Measurements from ENCODE around the gene FLOT1.

DNA sequence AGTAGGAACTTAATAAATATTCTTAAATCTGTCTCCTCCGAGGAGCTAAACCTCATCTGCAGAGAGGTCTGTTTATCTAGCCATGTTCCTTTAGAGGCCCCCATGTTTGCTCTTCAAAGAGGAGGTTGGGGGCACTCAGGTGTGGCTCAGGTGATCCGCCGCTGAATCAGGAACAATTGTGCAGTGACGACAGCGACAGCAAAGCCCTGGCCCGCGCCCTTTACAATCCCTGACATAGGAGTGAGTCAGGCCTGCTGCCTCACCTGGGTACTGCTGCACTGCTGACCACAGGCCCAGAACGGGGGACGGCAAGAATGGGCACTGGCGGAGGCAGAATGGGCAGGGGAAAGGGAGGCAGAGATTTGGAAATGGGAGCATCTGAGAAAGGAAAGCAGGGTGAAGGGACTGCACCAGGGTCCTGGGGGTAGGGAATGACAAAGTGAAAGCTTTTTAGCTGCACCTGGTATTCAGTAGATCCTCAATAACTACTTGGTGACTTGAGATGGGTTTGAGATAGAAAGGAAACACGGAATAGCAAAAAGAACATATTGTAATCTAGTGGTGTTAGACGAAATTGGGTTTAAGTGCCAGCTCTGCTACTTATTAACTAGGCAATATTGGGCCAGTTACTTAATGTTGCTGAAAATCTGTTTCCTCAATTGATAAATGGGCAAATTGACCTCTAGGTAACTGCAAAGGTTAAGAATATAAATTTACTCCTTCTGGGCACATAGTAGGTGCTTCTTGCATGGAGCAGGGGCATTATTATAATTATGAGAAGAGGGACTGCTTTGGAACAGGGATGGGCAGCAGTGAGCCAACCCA, 7.3 kb upstream of the FLOT1 start:
- TF ChIP-seq, protein P1, sequence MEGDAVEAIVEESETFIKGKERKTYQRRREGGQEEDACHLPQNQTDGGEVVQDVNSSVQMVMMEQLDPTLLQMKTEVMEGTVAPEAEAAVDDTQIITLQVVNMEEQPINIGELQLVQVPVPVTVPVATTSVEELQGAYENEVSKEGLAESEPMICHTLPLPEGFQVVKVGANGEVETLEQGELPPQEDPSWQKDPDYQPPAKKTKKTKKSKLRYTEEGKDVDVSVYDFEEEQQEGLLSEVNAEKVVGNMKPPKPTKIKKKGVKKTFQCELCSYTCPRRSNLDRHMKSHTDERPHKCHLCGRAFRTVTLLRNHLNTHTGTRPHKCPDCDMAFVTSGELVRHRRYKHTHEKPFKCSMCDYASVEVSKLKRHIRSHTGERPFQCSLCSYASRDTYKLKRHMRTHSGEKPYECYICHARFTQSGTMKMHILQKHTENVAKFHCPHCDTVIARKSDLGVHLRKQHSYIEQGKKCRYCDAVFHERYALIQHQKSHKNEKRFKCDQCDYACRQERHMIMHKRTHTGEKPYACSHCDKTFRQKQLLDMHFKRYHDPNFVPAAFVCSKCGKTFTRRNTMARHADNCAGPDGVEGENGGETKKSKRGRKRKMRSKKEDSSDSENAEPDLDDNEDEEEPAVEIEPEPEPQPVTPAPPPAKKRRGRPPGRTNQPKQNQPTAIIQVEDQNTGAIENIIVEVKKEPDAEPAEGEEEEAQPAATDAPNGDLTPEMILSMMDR (IDR thresholded peaks at IDR 0.05; ENCODE audit: insufficient read depth, low read length, poor library complexity, severe bottlenecking): no peak
- no peak for TF ChIP-seq EZH2phosphoT487 (conservative IDR thresholded peaks at IDR 0.05; ENCODE audit: low read length)

Measured in SU-DHL-6 (cell line).